ENCODE results near the gene RFC3.
A peak's percentile ranks its signal among the peaks of the same experiment; 100 is the strongest.
"Not testable (repeated sequence)": the region's sequence is repeated elsewhere in the genome, so short reads cannot be mapped to it uniquely, and the experiment has no call there.

Gene RFC3

DNA sequence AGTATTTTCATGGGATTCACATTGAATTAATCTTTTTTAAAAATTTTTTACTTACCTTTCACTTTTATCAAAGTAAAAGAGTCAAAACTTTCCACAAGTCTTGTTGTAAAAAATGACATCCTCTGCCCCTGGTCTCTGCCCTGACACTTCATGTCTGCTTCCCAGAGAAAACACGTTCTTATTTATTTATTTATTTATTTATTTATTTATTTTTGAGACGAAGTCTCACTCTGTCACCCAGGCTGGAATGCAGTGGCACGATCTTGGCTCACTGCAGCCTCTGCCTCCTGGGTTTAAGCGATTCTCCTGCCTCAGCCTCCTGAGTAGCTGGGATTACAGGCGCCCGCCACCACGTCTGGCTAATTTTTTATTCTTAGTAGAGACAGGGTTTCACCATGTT is 5.1 kb upstream of the RFC3 start:
- not testable (repeated sequence) for DNase-seq (ENCODE audit: low read depth)

DNA sequence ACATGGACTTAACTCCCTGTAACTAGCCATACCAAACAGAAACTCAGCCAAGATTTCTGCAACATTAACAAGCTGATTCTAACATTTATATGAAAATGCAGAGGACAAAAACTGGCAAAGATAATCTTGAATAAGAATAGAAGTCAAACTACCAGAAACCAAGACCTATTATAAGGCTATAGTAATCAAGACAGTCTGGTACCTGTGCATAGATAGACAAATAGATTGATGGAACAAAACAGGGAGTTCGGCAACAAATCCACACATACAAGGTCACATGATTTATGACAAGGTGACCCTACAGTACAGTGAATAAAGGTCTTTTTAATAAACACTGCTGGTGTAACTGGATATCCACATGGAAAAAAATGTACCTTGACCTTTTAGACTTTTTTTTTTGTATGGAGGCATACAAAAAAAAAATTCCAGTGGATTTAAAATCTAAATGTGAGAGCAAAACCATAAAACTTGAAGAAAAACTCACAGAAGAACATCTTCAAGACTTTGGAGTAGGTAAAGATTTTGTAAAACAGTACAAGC is 2.9 kb upstream of the RFC3 start:
- no peak for DNase-seq (ENCODE audit: low read depth)

DNA sequence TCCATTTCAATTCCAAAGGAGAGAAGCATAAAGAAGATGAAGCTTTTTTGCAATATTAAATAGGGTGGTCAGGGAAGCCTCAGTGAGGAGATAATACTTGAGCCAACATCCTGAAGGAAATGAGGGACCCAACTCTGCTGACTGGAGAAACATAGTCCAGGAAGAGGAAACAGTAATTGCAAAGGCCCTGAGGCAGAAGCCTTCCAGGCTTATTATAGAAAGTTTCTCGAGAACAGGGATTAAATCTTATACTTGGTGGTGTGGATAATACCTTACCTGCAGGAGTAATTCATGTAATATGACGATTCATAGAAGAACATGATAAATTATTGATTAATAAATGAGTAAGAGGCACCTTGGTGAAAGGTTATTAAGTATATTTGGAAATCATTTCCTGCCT is 1.0 kb upstream of the RFC3 start:
- DNase-seq (ENCODE audit: low read depth), result no peak

DNA sequence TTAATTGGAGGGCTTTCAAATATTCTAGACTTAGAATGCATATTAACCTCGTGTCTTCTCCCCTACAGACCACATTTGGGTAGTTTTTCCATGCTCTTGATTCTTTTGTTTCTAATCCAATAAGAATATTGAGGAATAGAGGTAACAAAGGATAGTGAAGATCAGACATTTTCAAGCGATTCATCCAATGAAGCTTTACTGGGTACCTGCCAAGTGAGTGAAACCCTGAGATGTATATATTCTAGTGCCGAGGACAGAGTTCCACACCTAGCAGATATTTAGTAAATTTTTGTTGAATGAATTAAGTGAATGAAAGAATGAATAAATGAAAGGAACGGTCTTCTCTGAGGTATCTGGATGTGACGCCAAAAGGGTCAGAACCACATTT is 442 bp upstream of the RFC3 start:
- DNase-seq (ENCODE audit: low read depth), result no peak

DNA sequence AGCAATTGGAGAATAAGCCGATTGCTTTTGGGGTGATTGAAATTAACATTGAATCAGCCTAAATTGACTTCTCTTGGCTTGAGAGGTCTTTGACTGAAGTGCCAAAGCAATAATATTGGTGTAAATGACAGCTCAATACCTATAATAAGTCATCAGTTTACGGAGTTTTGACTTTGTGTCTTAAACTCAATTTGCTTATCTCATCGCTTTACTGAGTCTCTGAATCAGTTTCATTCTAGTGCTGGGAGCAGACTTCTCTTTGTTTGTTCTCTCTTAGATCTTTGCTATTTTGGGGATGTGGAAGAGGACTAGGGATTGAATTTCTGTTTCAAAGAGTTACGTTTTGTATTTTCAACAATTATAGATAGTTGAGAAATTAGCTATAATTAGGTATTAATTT is 7.1 kb downstream of the RFC3 start:
- no peak for DNase-seq (ENCODE audit: low read depth)

DNA sequence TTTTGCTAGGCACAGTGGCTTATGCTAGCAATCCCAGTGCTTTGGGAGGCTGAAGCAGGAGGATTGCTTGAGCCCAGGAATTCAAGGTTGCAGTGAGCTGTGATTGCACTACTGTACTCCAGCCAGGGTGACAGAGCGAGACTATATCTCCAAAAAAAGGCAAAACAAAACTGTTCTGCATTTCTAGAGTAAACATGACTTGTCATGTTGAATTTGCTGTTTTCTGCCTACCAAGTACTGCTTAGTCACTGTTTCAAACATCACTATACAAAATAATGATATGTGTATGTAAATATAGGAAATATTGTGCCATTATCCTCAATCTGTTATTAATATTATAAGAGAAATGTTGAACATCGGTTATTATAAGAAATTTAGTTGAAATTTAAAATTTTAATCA is 9.2 kb downstream of the RFC3 start:
- DNase-seq (ENCODE audit: low read depth), result no peak

DNA sequence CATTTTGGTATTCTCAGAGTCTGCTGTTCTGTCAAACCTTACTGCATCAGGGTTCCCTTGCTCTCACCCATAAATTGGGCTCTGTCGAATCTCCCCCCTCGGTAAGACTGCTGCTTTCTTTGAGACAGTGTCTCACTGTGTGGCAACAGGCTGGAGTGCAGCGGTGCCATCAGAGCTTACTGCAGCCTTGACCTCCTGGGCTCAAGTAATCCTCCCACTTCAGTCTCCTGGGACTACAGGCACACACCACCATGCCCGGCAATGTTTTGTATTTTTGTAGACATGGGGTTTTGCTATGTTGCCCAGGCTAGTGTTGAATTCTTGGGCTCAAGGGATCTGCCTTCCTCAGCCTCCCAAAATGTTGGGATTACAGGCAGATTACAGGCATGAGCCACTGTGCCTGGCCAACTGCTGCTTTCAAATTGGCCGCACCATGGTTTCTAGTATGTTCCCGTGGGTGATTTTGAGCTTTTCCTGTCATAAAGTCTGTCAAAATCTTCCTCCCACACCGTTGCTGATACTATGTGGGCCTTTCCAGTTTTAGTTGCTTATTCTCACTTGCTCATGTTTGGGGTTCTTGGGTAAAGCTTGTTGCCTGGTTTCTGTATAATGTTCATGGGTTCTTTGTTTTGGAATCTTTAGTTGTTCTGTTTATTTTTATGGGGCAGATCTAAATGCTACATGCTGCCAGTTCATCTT is 10.6 kb downstream of the RFC3 start:
- no peak for DNase-seq (ENCODE audit: low read depth)

DNA sequence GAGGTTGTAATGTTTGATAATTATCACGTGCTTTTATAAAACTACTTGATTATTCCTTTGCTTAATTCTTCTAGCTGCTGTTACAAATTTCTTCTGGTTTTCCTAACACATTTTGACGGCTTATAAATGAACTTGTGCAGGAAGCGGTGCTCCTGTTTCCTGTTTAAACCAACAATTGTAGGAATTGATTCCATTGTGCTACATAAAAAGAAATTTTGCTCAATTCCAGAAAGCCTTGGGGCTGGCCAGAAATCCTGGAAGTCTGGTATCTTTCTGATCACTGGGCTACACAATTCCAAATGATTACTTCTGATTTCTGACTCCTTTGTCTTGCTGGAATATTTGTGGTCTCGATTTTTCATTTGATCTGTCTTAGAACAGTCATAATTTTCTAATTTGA is 14.9 kb downstream of the RFC3 start:
- DNase-seq (ENCODE audit: low read depth), result no peak

DNA sequence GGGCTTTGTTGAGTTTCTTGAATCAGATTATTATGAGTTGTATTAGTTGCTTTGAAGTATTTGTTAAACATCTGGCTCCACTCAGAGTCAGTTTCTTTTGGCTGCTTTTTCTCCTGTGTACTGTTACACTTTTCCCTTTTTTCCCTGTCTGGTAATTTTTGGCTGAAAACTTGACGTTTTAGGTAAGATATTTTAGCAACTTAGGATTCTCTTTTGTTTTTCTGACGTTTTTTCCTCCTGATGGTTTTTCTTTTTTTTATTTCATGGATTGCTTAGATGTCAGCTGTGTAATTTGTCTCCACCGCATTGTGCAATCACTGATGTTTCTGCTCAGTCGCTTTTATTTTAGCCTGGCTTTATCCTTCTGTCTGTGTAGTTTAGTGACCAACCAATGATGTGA is 20.7 kb downstream of the RFC3 start:
- peak; percentile 11 for DNase-seq (ENCODE audit: low read depth)

DNA sequence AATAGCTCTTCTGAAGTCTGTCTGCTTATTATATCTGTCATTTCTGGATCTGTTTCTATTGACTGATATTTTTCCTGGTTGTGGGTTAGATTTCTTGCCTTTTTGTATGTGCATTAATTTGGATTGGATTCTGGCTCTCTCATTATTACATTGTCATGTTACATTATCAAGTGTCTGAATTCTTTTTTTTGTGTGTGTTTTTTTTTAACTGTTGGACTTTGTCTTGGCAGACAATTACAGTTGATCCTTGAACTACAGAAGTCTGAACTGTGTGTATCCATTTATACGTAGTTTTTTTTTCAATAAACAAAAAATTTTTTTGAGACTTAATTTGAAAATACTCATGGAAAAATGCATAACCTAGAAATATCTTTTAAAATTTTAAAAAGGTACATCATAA is 22.5 kb downstream of the RFC3 start:
- DNase-seq (ENCODE audit: low read depth), result no peak

DNA sequence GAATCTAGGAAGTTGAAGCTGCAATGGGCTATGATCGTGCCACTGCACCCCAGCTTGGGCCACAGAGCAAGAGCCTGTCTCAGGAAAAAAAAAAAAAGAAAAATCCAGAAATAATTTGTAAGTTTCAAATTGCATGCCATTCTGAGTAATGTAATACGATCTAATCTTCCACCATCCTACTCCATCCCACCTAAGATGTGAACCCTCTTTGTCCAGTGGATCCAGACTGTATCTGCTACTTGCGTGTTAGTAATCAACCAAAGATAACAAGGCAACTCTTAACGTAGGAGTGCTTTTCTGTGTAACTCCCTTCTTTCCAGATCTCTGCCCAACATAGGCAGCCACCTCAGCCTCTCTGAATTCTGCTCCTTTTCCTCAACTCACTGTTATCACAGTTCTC is 24.3 kb downstream of the RFC3 start:
- DNase-seq (ENCODE audit: low read depth), result no peak

DNA sequence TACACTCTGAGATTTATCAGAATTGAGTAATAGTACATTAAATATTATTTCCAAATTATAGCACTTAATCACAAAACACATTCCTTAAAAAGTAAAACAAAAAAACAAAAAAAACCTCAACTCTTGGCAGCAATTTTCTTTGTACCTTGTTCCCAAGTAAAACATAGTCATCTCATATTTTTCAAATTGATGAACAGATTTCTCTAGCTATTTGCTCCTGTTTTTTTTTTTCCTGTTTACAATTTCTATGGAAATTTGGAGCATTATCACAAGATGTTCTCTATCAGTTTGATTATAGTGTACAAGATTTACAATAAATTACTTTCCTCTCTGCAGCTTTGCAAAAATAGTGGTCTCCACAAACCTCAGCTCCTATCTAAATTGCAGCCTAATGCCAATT is 25.0 kb downstream of the RFC3 start:
- no peak for DNase-seq (ENCODE audit: low read depth)

DNA sequence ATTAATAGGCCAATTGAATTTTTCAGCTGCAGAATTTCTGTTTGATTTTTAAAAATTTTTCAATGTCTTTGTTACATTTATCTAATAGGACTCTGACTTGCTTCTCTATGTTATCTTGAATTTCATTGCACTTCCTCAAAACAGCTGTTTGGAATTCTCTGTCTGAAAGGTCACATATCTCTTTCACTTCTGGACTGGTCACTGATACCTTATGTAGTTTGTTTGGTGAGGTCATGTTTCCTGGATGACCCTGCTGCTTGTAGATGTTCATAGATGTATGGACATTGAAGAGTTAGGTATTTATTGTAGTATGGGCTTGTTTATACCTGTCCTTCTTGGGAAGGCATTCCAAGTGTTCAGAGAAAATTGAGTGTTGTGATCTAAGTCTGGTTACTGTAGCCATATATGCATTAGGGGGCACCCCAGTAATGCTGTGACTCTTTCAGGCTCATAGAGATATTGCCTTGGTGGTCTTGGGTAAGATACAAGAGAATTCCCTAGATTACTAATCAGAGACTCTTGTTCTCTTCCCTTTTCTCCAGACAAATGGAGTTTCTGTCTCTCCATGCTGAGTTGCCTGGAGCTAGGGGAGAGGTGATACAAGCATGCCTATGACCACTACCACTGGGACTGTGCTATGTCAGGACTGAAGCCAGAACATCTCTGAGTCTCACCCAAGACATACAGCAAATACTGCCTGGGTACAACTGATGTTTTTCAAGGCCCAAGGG is 27.8 kb downstream of the RFC3 start:
- no peak for DNase-seq (ENCODE audit: low read depth)

DNA sequence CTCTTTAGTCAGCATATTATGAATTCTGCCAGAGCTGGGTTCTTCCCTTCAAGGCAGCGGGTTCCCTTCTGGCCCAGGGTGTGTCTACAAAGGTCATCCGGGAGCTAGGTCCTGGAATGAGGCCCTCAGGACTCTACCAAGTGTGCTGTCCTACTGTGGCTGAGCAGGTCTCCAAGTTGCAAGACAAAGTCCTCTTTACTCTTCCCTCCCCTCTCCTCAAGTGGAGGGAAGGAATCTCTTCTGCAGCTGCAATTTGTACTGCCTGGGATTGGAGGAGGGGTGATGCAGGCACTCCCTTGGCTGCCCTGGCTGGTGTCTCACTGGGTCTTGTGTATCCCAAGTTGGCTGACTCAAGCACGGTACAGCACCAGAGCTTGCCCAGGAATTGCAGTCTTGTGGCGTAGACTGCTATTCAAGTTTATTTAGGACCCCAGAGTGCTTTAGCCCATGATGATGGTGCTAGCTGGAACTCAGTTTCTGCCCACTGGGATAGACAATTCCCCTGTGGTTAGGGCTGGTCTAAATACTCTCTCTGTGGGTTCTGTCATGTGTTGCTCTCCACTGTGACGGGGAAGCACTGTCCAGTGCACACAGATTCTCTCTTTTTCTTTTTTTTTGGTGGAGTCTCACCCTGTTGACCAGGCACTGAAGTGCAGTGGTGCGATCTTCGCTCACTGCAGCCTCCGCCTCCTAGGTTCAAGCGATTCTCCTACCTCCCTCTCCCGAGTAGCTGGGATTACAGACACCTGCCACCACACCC is 28.5 kb downstream of the RFC3 start:
- DNase-seq (ENCODE audit: low read depth), result no peak

DNA sequence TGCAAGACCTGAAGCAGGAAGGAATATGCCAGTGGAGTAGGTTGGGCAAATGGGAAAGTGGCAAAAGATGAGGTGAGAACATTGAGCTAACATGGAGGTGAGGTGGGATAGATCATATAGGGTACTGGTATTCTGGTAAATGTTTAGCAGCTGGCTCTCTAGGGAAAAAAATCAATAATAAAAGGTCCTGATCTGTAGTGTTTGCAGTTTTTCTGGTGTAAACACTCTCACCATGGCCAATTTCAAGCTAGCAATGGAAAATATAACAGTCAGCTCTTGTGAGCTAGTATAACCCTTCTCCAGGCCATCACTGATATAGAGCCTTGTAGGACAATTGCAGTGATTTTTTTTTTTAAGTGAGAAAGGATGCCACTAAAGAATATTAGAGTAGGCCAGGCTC is 31.3 kb downstream of the RFC3 start:
- DNase-seq (ENCODE audit: low read depth), result no peak

DNA sequence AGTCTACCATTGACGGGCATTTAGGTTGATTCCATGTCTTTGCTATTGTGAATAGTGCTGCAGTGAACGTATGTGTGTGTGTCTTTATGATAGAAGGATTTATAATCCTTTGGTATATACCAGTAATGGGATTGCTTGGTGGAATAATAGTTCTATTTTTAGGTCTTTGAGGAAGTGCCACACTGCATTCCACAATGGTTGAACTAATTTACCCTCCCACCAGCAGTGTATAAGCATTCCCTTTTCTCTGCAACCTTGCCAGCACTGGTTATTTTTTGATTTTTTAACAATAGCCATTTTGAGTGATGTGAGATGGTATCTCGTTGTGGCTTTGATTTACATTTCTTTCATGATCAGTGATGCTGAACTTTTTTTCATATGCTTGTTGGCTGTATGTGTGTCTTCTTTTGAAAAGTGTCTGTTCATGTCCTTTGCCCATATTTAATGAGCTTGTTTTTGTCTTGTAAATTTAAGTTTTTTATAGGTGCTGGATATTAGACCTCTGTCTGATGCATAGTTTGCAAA is 37.5 kb downstream of the RFC3 start:
- DNase-seq (ENCODE audit: low read depth), result no peak

DNA sequence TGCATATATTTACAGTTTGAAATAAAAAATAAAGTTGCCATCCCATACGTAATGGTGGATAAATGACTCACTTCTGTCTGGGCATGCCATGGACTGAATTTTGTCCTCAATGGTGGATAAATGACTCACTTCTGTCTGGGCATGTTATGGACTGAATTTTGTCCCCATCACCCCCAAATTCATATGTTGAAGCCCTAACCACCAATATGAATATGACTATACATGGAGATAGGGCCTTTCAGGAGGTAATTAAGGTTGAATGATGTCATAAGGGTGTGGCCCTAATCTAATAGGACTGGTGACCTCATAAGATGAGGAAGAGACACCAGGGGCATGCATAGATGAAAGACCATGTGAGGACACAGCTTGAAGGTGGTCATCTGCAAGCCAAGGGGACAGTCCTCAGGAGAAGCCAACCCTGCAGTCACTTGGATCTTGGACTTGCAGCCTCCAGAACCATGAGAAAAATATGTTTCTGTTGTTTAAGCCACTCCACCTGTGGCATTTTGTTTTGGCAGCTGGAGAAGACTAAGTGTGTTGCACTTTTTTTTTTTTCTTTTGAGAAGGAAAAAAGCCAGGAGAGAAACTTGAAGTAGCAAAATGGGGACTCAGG is 41.8 kb downstream of the RFC3 start:
- no peak for DNase-seq (ENCODE audit: low read depth)

DNA sequence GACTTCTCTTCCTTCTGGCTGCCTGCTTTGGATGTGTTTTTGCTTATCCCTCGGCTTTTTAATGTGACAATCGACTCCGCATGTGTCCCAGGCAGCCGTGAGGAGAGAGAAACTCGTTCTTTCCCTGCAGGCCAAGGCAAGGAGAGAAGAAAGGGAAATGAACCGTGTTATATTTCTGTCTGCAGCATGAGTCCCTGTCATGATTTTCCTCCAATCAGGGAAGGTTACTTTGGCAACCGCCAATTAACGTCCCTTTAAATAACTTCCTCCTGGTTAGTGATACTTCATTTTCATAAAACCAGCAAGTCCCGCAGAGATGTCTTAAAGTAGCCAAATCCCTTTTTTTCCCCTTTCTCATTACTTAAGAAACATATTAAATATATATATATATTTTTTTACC is 42.6 kb downstream of the RFC3 start:
- DNase-seq (ENCODE audit: low read depth), result no peak

DNA sequence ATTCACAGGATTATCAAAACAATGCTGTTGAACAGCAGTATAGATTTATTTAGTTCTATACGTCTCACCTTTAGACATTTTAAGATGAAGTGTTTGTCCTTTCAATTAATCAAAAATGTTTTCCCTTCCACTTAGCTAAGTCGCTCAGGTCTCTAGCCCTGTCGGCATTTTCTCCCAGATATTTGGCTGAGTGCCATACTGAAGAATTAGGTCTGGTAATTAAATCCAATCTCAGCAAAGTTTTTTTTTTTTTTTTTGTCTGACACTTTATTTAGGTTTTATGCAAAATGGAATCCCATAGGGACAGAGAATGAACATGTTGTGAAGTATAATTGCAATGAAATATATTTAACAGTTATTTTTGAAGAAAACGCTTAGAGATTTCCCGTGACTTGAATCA is 44.1 kb downstream of the RFC3 start:
- DNase-seq (ENCODE audit: low read depth), result no peak

DNA sequence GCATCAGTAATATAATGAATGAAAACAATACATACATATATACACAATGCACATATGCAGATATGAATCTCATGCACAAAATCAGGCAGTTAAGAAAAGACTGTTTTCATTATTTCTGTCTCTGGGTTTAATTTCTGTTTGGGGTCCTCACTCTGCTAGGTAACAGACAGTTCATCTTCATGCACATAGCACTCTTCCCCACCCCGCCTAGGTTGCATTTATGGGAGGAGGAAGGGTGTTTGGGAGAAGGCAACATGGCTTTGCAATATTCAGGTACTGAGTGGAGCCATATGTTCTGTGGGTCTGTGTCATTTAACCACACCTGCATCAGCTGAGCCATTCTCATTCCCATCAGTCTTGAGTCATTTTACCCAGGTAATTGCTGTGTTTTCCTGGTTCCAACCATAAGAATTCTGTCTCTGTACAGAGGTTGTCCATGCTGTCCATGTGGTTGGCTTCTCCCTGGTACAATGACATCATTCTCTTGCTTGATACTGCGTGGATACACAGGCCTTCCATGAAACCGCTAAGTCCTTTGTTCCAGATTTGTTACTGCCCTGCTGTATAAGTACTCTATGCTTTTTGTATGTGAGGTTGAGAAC is 45.3 kb downstream of the RFC3 start:
- no peak for DNase-seq (ENCODE audit: low read depth)

DNA sequence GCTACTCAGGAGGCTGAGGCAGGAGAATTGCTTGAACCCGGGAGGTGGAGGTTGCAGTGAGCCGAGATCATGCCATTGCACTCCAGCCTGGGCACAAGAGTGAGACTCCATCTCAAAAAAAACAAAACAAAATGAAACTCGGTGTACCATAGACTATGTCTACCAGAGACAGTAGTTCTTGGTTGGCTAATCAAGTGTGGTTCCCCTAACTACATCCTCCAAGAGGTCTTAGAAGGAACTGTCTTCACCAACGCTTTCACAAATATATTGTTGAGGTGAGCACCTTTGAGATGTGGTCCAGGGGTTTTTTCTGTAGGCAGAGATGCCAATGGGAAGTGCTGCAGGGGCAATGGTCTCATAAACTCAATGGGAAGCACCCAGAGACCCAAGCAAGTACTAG is 48.0 kb downstream of the RFC3 start:
- no peak for DNase-seq (ENCODE audit: low read depth)

DNA sequence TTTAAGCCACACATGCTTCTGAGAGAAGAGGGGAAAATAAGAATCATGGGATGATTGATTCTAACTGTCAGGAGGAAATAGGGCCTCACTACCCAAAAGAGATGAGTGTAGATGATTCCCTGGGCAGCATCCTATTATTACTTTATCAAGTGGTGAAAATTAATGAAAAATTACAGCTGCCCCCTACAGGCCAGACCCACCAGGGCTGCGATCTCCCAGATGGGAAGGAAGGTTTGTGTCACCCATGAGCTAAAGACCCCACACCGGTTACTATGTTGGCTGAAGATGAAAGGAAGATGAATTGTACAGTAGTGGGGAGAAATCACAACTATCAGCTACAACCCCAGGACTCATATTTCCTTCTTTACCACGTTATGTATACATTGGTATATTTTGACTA is 49.5 kb downstream of the RFC3 start:
- DNase-seq (ENCODE audit: low read depth), result no peak

All from GM04503 (cell line).